GM12801 (cell line): ENCODE results near the gene DLG1.

Experiments used
- CTCF ChIP-seq: IDR thresholded peaks from one replicate; pipeline ENCODE4 v1.5.1; 2011; ENCODE audit warnings: control low read depth; ENCODE audit not compliant: insufficient read length; ENCODE audit errors: extremely low read depth

The DLG1 gene

GRCh38 chr3:197181741-197182140 is 116.7 kb downstream of the DLG1 start:
- no peak for TF ChIP-seq CTCF

DNA sequence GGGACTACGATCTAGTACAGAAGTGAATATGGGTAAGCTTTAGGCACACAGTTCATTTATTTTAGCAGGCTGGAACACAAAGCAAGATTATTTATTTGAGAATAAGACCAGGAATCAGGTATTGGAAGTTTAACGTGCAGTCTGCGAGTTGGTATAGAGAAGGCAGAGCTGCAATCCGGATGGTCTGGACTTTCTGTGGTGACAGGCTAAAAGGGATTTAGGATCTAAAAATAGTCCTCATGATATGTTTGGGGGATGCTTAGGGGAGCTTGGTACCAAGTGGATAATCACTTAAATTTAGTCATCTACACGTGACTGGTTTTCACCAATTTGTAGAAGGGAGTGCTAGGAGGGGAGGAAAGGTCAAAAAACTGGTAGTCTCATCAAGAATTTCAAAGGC is 119.4 kb downstream of the DLG1 start:
- no peak for TF ChIP-seq CTCF

DNA sequence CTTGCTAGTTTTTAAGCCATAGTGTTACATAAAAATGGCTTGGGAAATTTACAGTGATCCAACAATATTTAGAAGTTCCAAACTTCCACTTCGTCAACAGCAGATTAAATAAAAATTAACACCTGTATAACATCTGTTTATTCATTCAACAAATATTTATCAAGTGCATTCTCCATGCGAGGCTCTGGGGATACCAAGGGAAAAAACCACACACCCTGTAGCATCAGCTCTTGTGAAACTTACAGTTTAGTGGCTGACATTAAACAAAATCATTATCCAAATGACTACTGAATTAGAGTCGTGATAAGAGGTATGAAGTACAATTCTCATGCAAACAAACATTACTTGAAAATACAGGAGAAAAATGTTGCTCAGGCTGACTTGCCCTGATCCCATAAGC is 122.9 kb downstream of the DLG1 start:
- no peak for TF ChIP-seq CTCF

GRCh38 chr3:197174927-197175326 is 123.5 kb downstream of the DLG1 start:
- no peak for TF ChIP-seq CTCF

DNA sequence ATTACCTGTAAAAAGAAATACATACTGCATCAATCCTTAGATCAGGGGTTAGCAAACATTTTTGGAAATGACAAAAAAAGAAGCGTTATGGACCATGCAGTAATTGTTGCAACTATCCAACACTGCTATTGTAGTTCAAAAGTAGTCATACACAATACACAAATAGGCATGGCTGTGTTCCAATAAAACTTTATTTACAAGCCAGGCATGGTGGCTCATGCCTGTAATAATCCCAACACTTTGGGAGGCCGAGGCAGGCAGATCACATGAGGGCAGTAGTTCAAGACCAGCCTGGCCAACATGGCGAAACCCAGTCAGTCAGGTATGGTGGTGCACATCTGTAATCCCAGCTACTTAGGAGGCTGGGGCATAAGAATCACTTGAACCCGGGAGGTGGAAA is 124.8 kb downstream of the DLG1 start:
- no peak for TF ChIP-seq CTCF

GRCh38 chr3:197171481-197172067 is 126.8 kb downstream of the DLG1 start:
- no peak for TF ChIP-seq CTCF

- TF ChIP-seq CTCF: no peak
These were observed 129.4 kb downstream of the DLG1 start for GRCh38 chr3:197169028-197169427.

DNA sequence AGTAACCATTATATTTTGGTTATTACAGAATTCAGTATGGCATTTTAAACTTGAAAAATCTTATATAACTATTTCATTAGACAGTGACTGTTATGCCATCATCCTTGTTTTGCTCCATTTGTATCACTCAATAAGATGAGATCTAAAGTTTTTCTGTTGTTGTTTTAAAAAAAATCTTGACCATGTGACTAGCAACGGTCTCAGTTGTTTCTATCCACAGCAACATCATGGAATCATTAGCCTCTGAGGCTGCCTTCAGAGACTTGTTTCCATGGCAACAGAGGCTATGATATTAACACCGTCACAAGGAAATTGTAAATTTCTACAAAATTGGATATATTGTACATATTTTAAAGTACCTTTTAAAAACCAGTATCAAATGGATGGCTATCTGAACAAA is 129.8 kb downstream of the DLG1 start:
- no peak for TF ChIP-seq CTCF
